KOPT-K1 (cell line): Measurements from ENCODE around the gene MAST3.
"Not testable (repeated sequence)": the region's sequence is repeated elsewhere in the genome, so short reads cannot be mapped to it uniquely, and the experiment has no call there.

Source experiments
- H3K27ac ChIP-seq: fragments of 200-600 bp; sonication (generic); 2 replicates; pipeline ENCODE4 v1.5.1; 2016; ENCODE audit warnings: antibody characterized with exemption, mild to moderate bottlenecking, low read depth, low read length; ENCODE audit not compliant: poor library complexity, severe bottlenecking
- H3K36me3 ChIP-seq: fragments of 200-600 bp; sonication (generic); 2 replicates; pipeline ENCODE4 v1.5.1; 2017; ENCODE audit warnings: antibody characterized with exemption, mild to moderate bottlenecking, low read length, moderate library complexity; ENCODE audit not compliant: insufficient read depth
- H3K9me3 ChIP-seq: fragments of 200-600 bp; sonication (generic); 2 replicates; pipeline ENCODE4 v1.5.1; 2017; ENCODE audit warnings: antibody characterized with exemption, low read length, mild to moderate bottlenecking; ENCODE audit not compliant: insufficient read depth, poor library complexity, severe bottlenecking

The MAST3 gene

GRCh38 chr19:18070181-18070580 lies 27.4 kb upstream of the MAST3 start:
- Histone ChIP-seq H3K36me3 (peaks cover 57% of the 10 kb centered on the region), H3K27ac (no peak overlapping the region), H3K9me3 (no peaks in the 10 kb centered on the region)

DNA sequence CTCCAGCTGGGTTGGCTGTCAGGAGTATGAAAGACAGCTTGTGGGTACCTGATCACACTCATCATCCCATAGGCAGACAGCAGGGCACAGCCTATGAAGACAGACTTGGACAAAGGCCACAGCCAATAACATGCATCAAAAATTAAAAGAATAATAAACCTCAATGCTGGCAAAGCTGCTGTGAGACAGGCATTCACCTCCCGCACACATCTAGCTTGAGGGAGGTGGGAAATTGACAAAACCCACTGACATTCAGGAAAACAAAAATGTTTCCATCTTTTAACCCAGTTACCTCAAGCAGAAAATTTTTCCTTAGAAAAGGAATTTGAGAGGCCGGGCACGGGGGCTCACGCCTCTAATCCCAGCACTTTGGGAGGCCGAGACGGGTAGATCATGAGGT lies 25.2 kb upstream of the MAST3 start:
- no peaks in the 10 kb centered on the region for H3K9me3 ChIP-seq
- no peak overlapping the region for H3K27ac ChIP-seq
- H3K36me3 ChIP-seq: peaks cover 66% of the 10 kb centered on the region

DNA sequence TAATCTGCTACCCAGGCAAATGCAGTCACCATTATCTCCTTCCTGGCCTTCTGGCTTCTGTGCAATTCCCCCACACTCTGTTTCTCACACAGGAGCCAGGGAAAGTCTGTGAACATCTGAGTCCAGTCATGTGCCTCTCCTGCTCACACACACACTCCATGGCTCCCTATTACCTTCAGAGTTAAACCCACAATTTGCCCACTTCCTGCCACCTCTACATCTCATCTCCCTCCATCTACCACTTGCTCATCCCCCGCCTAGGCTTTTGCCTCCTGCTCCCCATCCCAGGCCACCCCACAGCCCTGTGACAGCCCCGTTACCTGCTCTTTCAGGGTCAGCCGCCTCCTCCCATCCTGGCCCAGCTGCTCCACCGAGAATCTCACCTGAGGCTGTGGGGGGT lies 24.4 kb upstream of the MAST3 start:
- Histone ChIP-seq H3K9me3 (no peaks in the 10 kb centered on the region), H3K36me3 (peaks cover 70% of the 10 kb centered on the region), H3K27ac (peak overlapping the region; percentile 12)

GRCh38 chr19:18074192-18074591 lies 23.4 kb upstream of the MAST3 start:
- no peaks in the 10 kb centered on the region for H3K9me3 ChIP-seq
- peak overlapping the region; percentile 12 for H3K27ac ChIP-seq
- peaks cover 70% of the 10 kb centered on the region for H3K36me3 ChIP-seq

- no peaks in the 10 kb centered on the region for H3K9me3 ChIP-seq
- H3K36me3 ChIP-seq: peaks cover 40% of the 10 kb centered on the region; the same call in 1 of the 2 replicates
Measured at GRCh38 chr19:18083929-18084684, 13.5 kb upstream of the MAST3 start.

DNA sequence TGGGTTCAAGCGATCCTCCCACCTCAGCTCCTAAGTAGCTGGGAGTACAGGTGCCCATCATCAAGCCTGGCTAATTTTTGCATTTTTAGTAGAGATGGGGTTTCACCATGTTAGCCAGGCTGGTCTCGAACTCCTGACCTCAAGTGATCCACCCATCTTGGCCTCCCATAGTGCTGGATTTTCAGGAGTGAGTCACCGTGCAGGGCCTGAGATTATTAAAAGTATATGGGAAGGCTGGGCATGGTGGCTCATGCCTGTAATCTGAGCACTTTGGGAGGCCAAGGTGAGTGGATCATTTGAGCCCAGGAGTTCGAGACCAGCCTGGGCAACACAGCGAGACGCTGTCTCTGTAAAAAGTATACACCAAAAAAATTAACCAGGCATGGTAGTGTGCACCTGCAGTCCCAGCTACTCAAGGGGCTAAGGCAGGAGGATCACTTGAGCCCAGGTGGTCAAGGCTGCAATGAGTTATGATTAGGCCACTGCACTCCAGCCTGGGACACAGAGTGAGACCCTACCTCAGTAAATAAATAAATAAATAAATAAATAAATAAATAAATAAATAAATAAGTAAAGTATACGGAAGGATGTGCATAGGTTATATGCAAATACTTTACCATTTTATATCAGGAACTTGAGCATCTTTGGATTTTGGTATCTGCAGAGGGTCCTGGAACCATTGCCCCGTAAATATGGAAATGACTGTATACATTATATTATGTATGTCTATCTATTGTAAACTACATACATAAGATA lies 11.7 kb upstream of the MAST3 start:
- Histone ChIP-seq H3K9me3 (no peaks in the 10 kb centered on the region), H3K36me3 (peaks cover 24% of the 10 kb centered on the region; the same call in 1 of the 2 replicates), H3K27ac (peak overlapping the region; percentile 97)

More at GRCh38 chr19:18083929-18084684, 13.5 kb upstream of the MAST3 start:
- no peak overlapping the region for H3K27ac ChIP-seq

GRCh38 chr19:18086590-18087138 lies 10.9 kb upstream of the MAST3 start, which contains the start of gene IL12RB1:
Gene IL12RB1, minus strand, starts transcription at chr19:18086934. Its CDS starts 111 bp downstream, at chr19:18086823.
- peak within 1 kb of the TSS; percentile 97 for H3K27ac ChIP-seq
- H3K36me3 ChIP-seq: peaks cover 16% of the 10 kb centered on the region; the same call in 1 of the 2 replicates
- H3K9me3 ChIP-seq: no peaks in the 10 kb centered on the region

DNA sequence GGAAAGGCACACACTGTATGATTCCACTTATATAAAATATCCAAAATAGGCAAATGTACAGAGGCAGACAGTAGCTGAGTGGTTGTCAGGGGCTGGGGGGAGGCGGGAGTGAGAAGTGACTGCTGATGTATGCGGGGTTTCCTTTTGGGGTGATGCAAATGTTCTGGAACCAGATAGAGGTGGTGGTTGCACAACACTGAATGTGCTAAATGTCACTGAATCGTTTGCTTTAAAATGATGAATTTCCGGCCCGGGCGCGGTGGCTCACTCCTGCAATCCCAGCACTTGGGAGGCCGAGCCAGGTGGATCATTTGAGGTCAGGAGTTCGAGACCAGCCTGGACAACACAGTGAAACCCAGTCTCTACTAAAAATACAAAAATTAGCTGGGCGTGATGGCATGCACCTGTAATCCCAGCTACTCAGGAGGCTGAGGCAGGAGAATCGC lies 8.5 kb upstream of the MAST3 start:
- not testable (repeated sequence) for H3K36me3 ChIP-seq, H3K9me3 ChIP-seq
- peak overlapping the region; percentile 75 for H3K27ac ChIP-seq

- H3K36me3 ChIP-seq: no peaks in the 10 kb centered on the region
- H3K27ac ChIP-seq: peak overlapping the region; percentile 75
- no peaks in the 10 kb centered on the region for H3K9me3 ChIP-seq
Measured at GRCh38 chr19:18089726-18090125, 7.9 kb upstream of the MAST3 start.

DNA sequence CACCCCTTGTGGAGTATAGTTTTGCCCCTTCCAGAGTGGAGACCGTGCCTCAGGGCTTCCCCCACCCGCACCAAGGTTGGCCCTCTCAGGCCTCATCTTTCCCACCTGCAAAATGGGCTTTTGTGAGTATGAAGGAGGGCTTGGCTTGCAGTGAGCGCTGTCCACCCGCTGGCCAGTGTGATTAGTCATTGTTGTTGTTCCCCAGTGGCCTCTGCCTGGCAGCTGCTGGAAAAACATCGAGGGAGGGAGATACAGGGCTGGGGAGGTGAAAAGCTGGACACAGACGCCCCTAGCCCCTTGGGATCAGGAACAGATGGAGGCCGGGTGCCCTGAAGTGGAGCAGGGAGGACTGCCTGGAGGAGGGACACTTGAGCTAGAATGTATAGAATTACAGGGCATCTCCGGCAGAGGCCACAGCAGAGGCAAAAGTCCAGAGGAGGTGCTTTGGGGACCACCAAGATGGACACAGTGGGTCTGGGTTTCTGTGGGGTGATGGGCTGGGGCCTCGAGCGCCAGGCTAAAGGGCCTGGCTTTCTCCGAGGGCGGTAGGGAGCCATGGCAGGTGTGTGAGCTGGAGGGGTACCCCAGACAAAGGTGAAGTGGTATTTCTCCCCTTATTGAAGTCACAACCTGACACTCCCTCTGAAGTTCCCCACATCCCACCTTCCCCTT lies 6.9 kb upstream of the MAST3 start:
- Histone ChIP-seq H3K27ac (peak overlapping the region; percentile 75), H3K9me3 (no peaks in the 10 kb centered on the region), H3K36me3 (no peaks in the 10 kb centered on the region)

DNA sequence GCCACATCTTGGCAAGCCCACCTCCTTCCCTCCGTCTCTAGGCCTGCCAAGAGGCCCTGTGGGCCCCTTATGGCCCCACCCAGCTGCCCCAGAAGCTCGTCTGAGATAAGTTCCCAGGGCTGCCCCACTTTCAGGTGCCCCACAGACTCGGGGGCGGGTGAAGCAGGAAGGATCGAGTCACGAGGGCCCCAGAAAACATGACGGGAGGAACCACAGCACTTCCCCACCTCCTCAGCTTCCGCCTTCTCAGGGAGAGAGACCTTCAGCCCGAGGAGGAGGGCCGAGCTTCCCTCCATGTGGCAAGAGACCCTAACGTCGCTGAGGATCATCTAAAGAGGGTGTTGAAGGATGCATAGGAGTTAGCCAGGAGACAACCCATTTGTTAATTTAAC lies 6.4 kb upstream of the MAST3 start:
- Histone ChIP-seq H3K9me3 (no peaks in the 10 kb centered on the region), H3K36me3 (no peaks in the 10 kb centered on the region), H3K27ac (peak overlapping the region; percentile 75)

GRCh38 chr19:18093439-18094161 lies 4.0 kb upstream of the MAST3 start:
- H3K27ac ChIP-seq: no peak overlapping the region
- no peaks in the 10 kb centered on the region for H3K9me3 ChIP-seq
- H3K36me3 ChIP-seq: no peaks in the 10 kb centered on the region

GRCh38 chr19:18096258-18096657 lies 1.3 kb upstream of the MAST3 start:
- no peak overlapping the region for H3K27ac ChIP-seq
- no peaks in the 10 kb centered on the region for H3K36me3 ChIP-seq
- no peaks in the 10 kb centered on the region for H3K9me3 ChIP-seq
